ENCODE measurements around the gene GRK6.
A peak's percentile ranks its signal among the peaks of the same experiment; 100 is the strongest.

The GRK6 gene

GRCh38 chr5:177455661-177456590 is 29.4 kb downstream of the GRK6 start:
- H3K27ac ChIP-seq, result peak overlapping the region; percentile 96
- TF ChIP-seq CTCF (IDR thresholded peaks at IDR 0.05), result peak; percentile 92
- no peak for TF ChIP-seq ZFX (IDR thresholded peaks at IDR 0.05; ENCODE audit: borderline replicate concordance)

GRCh38 chr5:177456591-177456964 is 30.1 kb downstream of the GRK6 start:
- peak; percentile 58; the same call in 1 of the 2 replicates for TF ChIP-seq CTCF (IDR thresholded peaks at IDR 0.05)
- TF ChIP-seq ZFX (IDR thresholded peaks at IDR 0.05; ENCODE audit: borderline replicate concordance), result no peak
- peak overlapping the region; percentile 96 for H3K27ac ChIP-seq

DNA sequence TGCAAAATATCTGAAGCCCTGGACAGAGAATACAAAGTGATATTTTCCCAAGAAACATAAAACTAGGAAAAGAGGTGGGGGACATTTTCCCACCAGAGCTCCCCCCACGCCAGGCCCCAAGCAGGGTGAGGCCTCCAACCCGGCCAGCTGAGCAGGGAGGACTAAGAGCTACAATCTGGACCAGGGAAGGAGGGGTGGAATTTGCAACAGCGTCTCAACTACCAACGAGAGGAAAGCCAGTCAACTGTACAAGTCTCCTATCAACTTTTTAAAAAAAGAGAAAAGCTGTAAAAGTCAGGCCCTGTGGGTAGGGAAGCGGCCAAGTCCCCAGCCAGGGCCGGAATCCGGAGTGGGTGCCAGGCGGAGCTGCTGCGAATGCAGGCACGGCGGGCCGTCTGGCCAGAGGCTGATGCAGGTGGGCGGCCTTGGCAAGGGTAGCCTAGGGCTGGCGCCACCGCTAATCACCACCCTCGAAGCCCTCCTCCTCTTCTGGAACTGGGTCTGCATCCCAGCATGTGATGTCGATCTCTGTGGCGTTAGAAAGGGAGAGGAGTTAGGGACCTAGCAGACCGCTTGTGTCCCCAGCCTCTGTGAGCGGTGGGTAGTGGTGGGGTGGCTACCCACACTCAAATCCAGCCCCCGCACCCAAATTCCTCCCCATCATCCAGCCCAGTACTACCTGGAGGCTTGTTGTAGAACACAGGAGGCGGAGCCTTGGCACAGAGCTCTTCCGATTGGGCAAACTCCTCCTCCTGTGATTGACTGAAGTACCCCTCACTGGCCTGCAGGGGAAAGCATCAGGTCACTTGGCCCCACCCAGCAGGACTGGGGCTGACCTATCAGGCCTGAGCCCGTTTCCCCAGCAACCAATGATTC is 30.7 kb downstream of the GRK6 start:
- TF ChIP-seq ZFX (IDR thresholded peaks at IDR 0.05; ENCODE audit: borderline replicate concordance) (no peak), CTCF (IDR thresholded peaks at IDR 0.05) (peak; percentile 52)
- H3K27ac ChIP-seq, result peak overlapping the region; percentile 96

GRCh38 chr5:177457852-177458681 is 31.6 kb downstream of the GRK6 start:
- no peak overlapping the region for H3K27ac ChIP-seq
- no peak for TF ChIP-seq CTCF (IDR thresholded peaks at IDR 0.05)
- TF ChIP-seq ZFX (IDR thresholded peaks at IDR 0.05; ENCODE audit: borderline replicate concordance), result no peak

GRCh38 chr5:177458912-177459350 is 32.5 kb downstream of the GRK6 start:
- H3K27ac ChIP-seq, result no peak overlapping the region
- no peak for TF ChIP-seq ZFX (IDR thresholded peaks at IDR 0.05; ENCODE audit: borderline replicate concordance)
- TF ChIP-seq CTCF (IDR thresholded peaks at IDR 0.05), result no peak

DNA sequence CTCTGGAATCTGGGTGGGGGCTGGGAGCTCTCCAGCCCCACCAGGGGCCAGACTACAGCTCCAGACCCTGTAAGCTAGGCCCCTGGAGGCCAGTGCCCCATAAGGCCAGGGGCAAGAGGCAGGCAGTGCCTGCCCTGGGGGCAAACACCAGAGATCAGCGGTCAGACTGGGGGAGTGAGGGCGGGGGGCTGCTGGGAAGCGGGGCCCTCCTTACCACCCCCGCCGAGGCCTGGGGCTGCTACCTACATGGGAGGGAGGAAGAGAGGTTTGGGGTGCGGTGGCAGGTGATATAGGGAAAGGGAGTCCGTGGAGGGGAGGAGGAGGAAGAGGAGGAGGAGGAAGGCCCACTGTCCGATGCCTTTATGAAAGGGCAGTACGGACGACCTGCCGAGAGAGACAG is 32.9 kb downstream of the GRK6 start:
- no peak overlapping the region for H3K27ac ChIP-seq
- TF ChIP-seq CTCF (IDR thresholded peaks at IDR 0.05) (no peak), ZFX (IDR thresholded peaks at IDR 0.05; ENCODE audit: borderline replicate concordance) (no peak)

Data from 22Rv1 (cell line).